ENCODE measurements around the gene SPPL2C. TPM values are rescaled to one million over a fixed set of nuclear protein-coding genes. Genes with fewer than 3 reads are reported as not detected.

The SPPL2C gene
- total RNA-seq, 6 experiments from 2014 or later, result not detected

- H3K27ac ChIP-seq, result no peak overlapping the region
These were observed 5.3 kb downstream of the SPPL2C start for GRCh38 chr17:45850011-45850410.

GRCh38 chr17:45850468-45850867 lies 5.8 kb downstream of the SPPL2C start:
- Histone ChIP-seq H3K9me3 (no peaks in the 10 kb centered on the region), H3K27me3 (no peaks in the 10 kb centered on the region), H3K4me1 (no peaks in the 10 kb centered on the region), H3K4me3 (no peak overlapping the region), H3K36me3 (no peaks in the 10 kb centered on the region), H3K27ac (no peak overlapping the region)
- ATAC-seq, result no peak
- intact Hi-C loops (cut with DNase I), result no loop called here
- DNase-seq, result no peak
- no peak for TF ChIP-seq POLR2A (IDR thresholded peaks at IDR 0.05)
- TF ChIP-seq, protein P1, sequence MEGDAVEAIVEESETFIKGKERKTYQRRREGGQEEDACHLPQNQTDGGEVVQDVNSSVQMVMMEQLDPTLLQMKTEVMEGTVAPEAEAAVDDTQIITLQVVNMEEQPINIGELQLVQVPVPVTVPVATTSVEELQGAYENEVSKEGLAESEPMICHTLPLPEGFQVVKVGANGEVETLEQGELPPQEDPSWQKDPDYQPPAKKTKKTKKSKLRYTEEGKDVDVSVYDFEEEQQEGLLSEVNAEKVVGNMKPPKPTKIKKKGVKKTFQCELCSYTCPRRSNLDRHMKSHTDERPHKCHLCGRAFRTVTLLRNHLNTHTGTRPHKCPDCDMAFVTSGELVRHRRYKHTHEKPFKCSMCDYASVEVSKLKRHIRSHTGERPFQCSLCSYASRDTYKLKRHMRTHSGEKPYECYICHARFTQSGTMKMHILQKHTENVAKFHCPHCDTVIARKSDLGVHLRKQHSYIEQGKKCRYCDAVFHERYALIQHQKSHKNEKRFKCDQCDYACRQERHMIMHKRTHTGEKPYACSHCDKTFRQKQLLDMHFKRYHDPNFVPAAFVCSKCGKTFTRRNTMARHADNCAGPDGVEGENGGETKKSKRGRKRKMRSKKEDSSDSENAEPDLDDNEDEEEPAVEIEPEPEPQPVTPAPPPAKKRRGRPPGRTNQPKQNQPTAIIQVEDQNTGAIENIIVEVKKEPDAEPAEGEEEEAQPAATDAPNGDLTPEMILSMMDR (IDR thresholded peaks at IDR 0.05), result no peak
- WGBS (ENCODE audit: insufficient coverage, low coverage, low lambda C conversion rate, missing lambda C conversion rate), result 77% methylated on average over 4 of the region's 5 CpGs

More at GRCh38 chr17:45850011-45850410, 5.3 kb downstream of the SPPL2C start:
- DNase-seq, result no peak
- Histone ChIP-seq H3K27me3 (no peaks in the 10 kb centered on the region), H3K36me3 (no peaks in the 10 kb centered on the region), H3K4me1 (no peaks in the 10 kb centered on the region), H3K9me3 (no peaks in the 10 kb centered on the region), H3K4me3 (no peak overlapping the region)
- WGBS (ENCODE audit: insufficient coverage, low coverage, low lambda C conversion rate, missing lambda C conversion rate), result 64% methylated on average over 3 of the region's 4 CpGs
- no peak for ATAC-seq
- no peak for TF ChIP-seq POLR2A (IDR thresholded peaks at IDR 0.05)
- intact Hi-C loops (cut with DNase I), result no loop called here

GRCh38 chr17:45851022-45851421 lies 6.3 kb downstream of the SPPL2C start:
- H3K4me1 ChIP-seq, result no peaks in the 10 kb centered on the region
- no peak overlapping the region for H3K27ac ChIP-seq
- TF ChIP-seq, protein P1 (IDR thresholded peaks at IDR 0.05), result no peak
- TF ChIP-seq POLR2A (IDR thresholded peaks at IDR 0.05), result no peak
- no peaks in the 10 kb centered on the region for H3K27me3 ChIP-seq
- DNase-seq, result no peak
- WGBS (ENCODE audit: insufficient coverage, low coverage, low lambda C conversion rate, missing lambda C conversion rate), result 33% methylated on average over 2 of the region's 6 CpGs
- intact Hi-C loops (cut with DNase I), result no loop called here
- no peaks in the 10 kb centered on the region for H3K36me3 ChIP-seq
- ATAC-seq, result no peak
- no peak overlapping the region for H3K4me3 ChIP-seq
- no peaks in the 10 kb centered on the region for H3K9me3 ChIP-seq

- H3K9me3 ChIP-seq, result no peaks in the 10 kb centered on the region
- no peak for TF ChIP-seq POLR2A (IDR thresholded peaks at IDR 0.05)
- TF ChIP-seq, protein P1 (IDR thresholded peaks at IDR 0.05), result no peak
- H3K36me3 ChIP-seq, result no peaks in the 10 kb centered on the region
- no peaks in the 10 kb centered on the region for H3K27me3 ChIP-seq
- intact Hi-C loops (cut with DNase I), result no loop called here
- DNase-seq (no peak), ATAC-seq (no peak)
- WGBS (ENCODE audit: insufficient coverage, low coverage, low lambda C conversion rate, missing lambda C conversion rate), result 35% methylated on average over 2 of the region's 8 CpGs
- H3K4me3 ChIP-seq, result no peak overlapping the region
- no peak overlapping the region for H3K27ac ChIP-seq
- H3K4me1 ChIP-seq, result no peaks in the 10 kb centered on the region
These were observed 6.8 kb downstream of the SPPL2C start for GRCh38 chr17:45851464-45851863.

GRCh38 chr17:45851873-45852272 lies 7.2 kb downstream of the SPPL2C start:
- Histone ChIP-seq H3K9me3 (no peaks in the 10 kb centered on the region), H3K36me3 (no peaks in the 10 kb centered on the region), H3K27me3 (no peaks in the 10 kb centered on the region), H3K4me3 (no peak overlapping the region), H3K4me1 (no peaks in the 10 kb centered on the region), H3K27ac (no peak overlapping the region)
- 40% methylated on average over 1 of the region's 1 CpG for WGBS (ENCODE audit: insufficient coverage, low coverage, low lambda C conversion rate, missing lambda C conversion rate)
- no peak for ATAC-seq
- TF ChIP-seq POLR2A (IDR thresholded peaks at IDR 0.05), result no peak
- TF ChIP-seq, protein P1 (IDR thresholded peaks at IDR 0.05), result no peak
- no peak for DNase-seq
- intact Hi-C loops (cut with DNase I), result no loop called here
